ENCODE data around the gene PSAPL1.

PSAPL1 gene

GRCh38 chr4:7420661-7421040, 14.1 kb downstream of the PSAPL1 start:
- TF ChIP-seq CTCF (IDR thresholded peaks at IDR 0.05; ENCODE audit: low read depth, low read length), result no peak
- H3K4me3 ChIP-seq (replicated peaks in 1 of 2; ENCODE audit: low read depth in 2 of 2, low read length in 2 of 2), result no peak overlapping the region
- DNase-seq (ENCODE audit: low read depth in 2 of 2), result no peak

- no peak for DNase-seq (ENCODE audit: low read depth in 2 of 2)
- no peak overlapping the region for H3K4me3 ChIP-seq (replicated peaks in 1 of 2; ENCODE audit: low read depth in 2 of 2, low read length in 2 of 2)
- no peak for TF ChIP-seq CTCF (IDR thresholded peaks at IDR 0.05; ENCODE audit: low read depth, low read length)
Observed at GRCh38 chr4:7419961-7420660, 14.6 kb downstream of the PSAPL1 start.

- no peak for TF ChIP-seq CTCF (IDR thresholded peaks at IDR 0.05; ENCODE audit: low read depth, low read length)
- no peak overlapping the region for H3K4me3 ChIP-seq (replicated peaks in 1 of 2; ENCODE audit: low read depth in 2 of 2, low read length in 2 of 2)
- no peak for DNase-seq (ENCODE audit: low read depth in 2 of 2)
Observed at GRCh38 chr4:7418131-7418943, 16.4 kb downstream of the PSAPL1 start.

- TF ChIP-seq CTCF (IDR thresholded peaks at IDR 0.05; ENCODE audit: low read depth, low read length), result no peak
- DNase-seq (ENCODE audit: low read depth in 2 of 2), result no peak
- no peak overlapping the region for H3K4me3 ChIP-seq (replicated peaks in 1 of 2; ENCODE audit: low read depth in 2 of 2, low read length in 2 of 2)
Observed at GRCh38 chr4:7417639-7418038, 17.1 kb downstream of the PSAPL1 start.

DNA sequence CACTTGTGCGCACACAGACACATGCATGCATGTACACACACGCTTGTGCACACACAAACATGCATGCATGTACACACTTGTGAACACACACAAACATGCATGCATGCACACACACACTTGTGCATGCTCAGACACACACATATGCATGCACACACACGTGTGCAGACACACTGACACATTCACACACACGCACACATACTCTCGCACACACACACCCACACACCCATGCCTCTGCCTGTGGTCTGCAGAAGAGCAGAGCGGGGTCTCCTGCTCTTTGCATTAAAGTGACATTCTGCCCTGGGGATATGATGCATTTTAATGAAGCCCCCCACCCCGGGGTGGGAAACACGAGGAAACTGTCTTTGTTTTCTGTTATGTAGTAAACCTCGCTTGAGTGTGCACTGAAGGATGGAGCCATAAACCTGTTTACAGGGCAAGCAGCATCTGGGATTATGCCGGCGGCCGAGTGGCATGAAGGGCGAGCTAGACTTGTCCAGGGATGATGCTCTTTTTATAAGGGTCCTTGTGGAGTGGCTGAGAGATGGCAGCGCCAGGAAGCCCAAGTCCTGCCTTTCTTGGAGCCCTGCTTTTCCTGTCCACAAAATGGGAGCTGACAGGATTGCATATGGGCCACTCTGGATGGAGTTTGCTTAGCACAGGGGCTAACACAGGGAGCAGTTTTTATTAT, 17.8 kb downstream of the PSAPL1 start:
- no peak overlapping the region for H3K4me3 ChIP-seq (replicated peaks in 1 of 2; ENCODE audit: low read depth in 2 of 2, low read length in 2 of 2)
- no peak for TF ChIP-seq CTCF (IDR thresholded peaks at IDR 0.05; ENCODE audit: low read depth, low read length)
- no peak for DNase-seq (ENCODE audit: low read depth in 2 of 2)

DNA sequence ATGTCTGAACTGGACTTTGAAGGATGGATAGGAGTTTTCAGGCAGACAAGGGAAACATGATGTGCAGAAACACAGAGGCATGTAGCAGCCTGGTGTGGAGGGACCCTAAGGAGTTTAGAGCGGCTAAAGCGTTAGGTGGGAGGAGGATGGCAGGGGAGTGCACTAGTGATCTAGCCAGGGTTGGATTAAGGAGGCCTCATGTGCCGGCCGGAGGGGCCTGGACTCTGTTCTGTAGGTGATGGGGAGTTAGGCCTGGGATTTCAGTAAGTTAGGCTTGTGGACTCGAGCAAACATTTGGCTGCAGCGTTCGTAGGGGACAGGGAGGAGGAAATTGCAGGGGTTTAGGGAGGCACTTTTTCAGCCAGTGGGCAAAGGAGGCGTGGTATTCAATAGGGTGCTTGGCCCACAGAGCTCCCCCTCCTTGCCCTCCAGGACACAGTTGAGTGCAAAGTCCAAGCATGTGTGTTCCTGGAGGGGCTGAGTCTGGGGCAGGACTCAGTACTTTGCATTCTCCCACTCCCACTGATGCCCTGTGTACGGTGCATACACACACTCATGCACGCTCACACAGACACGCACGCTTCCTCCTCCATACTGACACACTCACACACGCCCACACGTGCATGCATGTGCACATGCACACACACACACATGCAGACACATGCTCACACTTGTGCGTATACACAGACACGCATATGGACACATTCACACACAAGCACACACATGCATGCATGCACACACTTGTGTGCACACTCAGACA, 18.6 kb downstream of the PSAPL1 start:
- DNase-seq (ENCODE audit: low read depth in 2 of 2), result no peak
- TF ChIP-seq CTCF (IDR thresholded peaks at IDR 0.05; ENCODE audit: low read depth, low read length), result no peak
- H3K4me3 ChIP-seq (replicated peaks in 1 of 2; ENCODE audit: low read depth in 2 of 2, low read length in 2 of 2), result no peak overlapping the region
